ENCODE data around the gene IL17RC. TPM values are rescaled to one million over a fixed set of nuclear protein-coding genes. Genes with fewer than 3 reads are reported as not detected.

IL17RC gene
- total RNA-seq, 1 experiment from 2014 or later = 6.8 TPM

DNA sequence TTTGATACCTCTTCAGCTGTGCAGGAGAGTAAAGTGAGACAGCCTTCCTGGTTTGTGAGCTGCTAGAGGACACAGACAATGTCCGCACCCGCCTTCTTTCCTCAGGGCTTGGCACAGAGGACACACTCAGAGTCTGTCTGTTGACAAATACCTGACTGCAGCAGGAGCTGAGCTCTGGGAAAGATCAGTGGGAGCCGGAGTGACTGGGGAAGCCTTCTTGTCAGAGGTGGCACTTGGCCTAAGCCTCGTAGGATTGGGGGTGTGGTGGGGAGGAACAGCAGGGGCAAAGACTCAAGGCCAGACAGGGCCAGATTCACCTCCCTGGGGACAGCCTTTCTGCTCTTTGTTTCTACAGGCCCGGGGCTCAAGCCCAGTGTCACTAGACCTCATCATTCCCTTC lies 3.3 kb upstream of the IL17RC start:
- Histone ChIP-seq H3K9ac (ENCODE audit: extremely low read depth, insufficient read length, low read length) (no peak overlapping the region), H2AFZ (ENCODE audit: low read length) (no peak overlapping the region), H3K9me3 (ENCODE audit: control insufficient read depth, low read depth, low read length) (no peaks in the 10 kb centered on the region), H4K91ac (ENCODE audit: insufficient read length, low read depth, low read length) (no peak overlapping the region), H3K4me2 (ENCODE audit: insufficient read depth, insufficient read length, low read length) (no peak overlapping the region), H3K56ac (ENCODE audit: insufficient read length, low read depth, low read length) (no peak overlapping the region), H4K8ac (replicated peaks; ENCODE audit: insufficient read length, low read depth, low read length) (no peak overlapping the region), H2BK15ac (ENCODE audit: low read depth, low read length) (no peak overlapping the region), H2BK12ac (ENCODE audit: insufficient read length, low read depth, low read length) (no peak overlapping the region), H3K18ac (ENCODE audit: insufficient read length, low read depth, low read length) (no peak overlapping the region), H4K5ac (ENCODE audit: insufficient read length, low read depth, low read length) (no peak overlapping the region), H3K79me1 (ENCODE audit: insufficient read depth, low read depth, low read length, poor library complexity, severe bottlenecking) (no peaks in the 10 kb centered on the region), H2BK120ac (ENCODE audit: low read depth, low read length, poor library complexity, severe bottlenecking) (no peak overlapping the region), H3K79me2 (ENCODE audit: insufficient read depth, low read length) (no peaks in the 10 kb centered on the region), H3K4me1 (ENCODE audit: insufficient read depth, low read length) (peaks cover 4% of the 10 kb centered on the region; the same call in 1 of the 2 replicates), H3K14ac (ENCODE audit: insufficient read depth, low read length) (no peak overlapping the region), H4K20me1 (ENCODE audit: control insufficient read depth, insufficient read depth, insufficient read length) (no peaks in the 10 kb centered on the region), H3K27ac (ENCODE audit: insufficient read length, low read depth, low read length) (no peak overlapping the region), H2BK20ac (ENCODE audit: low read depth, low read length, poor library complexity, severe bottlenecking) (no peak overlapping the region), H3K23ac (ENCODE audit: insufficient read length, low read depth, low read length) (no peak overlapping the region), H2BK5ac (ENCODE audit: insufficient read length, low read length) (no peak overlapping the region), H2AK5ac (ENCODE audit: insufficient read length, low read length) (no peak overlapping the region), H3T11ph (ENCODE audit: low read length) (no peak overlapping the region), H3K27me3 (ENCODE audit: insufficient read depth, low read length) (no peaks in the 10 kb centered on the region; the same call in 1 of the 2 replicates), H3K4ac (ENCODE audit: low read depth, low read length) (no peak overlapping the region), H3K23me2 (ENCODE audit: insufficient read length, low read depth, low read length, poor library complexity, severe bottlenecking) (peaks cover 15% of the 10 kb centered on the region)
- TF ChIP-seq, protein P1, sequence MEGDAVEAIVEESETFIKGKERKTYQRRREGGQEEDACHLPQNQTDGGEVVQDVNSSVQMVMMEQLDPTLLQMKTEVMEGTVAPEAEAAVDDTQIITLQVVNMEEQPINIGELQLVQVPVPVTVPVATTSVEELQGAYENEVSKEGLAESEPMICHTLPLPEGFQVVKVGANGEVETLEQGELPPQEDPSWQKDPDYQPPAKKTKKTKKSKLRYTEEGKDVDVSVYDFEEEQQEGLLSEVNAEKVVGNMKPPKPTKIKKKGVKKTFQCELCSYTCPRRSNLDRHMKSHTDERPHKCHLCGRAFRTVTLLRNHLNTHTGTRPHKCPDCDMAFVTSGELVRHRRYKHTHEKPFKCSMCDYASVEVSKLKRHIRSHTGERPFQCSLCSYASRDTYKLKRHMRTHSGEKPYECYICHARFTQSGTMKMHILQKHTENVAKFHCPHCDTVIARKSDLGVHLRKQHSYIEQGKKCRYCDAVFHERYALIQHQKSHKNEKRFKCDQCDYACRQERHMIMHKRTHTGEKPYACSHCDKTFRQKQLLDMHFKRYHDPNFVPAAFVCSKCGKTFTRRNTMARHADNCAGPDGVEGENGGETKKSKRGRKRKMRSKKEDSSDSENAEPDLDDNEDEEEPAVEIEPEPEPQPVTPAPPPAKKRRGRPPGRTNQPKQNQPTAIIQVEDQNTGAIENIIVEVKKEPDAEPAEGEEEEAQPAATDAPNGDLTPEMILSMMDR (conservative IDR thresholded peaks at IDR 0.05) = no peak
- peaks cover 15 to 27% of the 10 kb centered on the region in 2 experiments for H3K4me1 Mint-ChIP-seq
- H3K4me3 Mint-ChIP-seq = no peak overlapping the region
- H3K36me3 Mint-ChIP-seq (ENCODE audit: insufficient read depth in 1 of 3, low read depth in 3 of 3) = peaks cover 0 to 5% (median 0%) of the 10 kb centered on the region in 3 experiments; a peak in 1 of 7 replicates
- peaks cover 17% of the 10 kb centered on the region for H3K27me3 Mint-ChIP-seq (ENCODE audit: low read depth)
- DNase-seq = no peak
- WGBS (ENCODE audit: extremely low coverage, insufficient read length, low lambda C conversion rate) = no CpG with 5 or more reads among the region's 5 CpGs
- no peaks in the 10 kb centered on the region; a peak in 2 of 5 replicates for H3K9me3 Mint-ChIP-seq
- H3K27ac Mint-ChIP-seq = no peak overlapping the region

Measured in H9 (cell line).